Tibial nerve (tissue), 3 donors: ENCODE data around the gene PDE1A.

Source experiments
- POLR2A ChIP-seq, 2 donors: fragments of 450-650 bp; IDR thresholded peaks; one replicate each; pipeline ENCODE4 v1.6.1; 2017; ENCODE audit warnings: antibody characterized with exemption in 2 of 2, mild to moderate bottlenecking in 2 of 2, moderate library complexity in 2 of 2
- TF ChIP-seq, protein P1 (sequence below), 5 experiments: fragments of 200-600 bp in 3 of 5; fragments of 450-650 bp in 2 of 5; sonication (generic) in 3 of 5; IDR thresholded peaks; one replicate each; pipeline ENCODE4 v1.5.1; 2016 to 2019; ENCODE audit warnings: antibody characterized with exemption in 5 of 5, mild to moderate bottlenecking in 3 of 5, moderate library complexity in 2 of 5

DNA sequence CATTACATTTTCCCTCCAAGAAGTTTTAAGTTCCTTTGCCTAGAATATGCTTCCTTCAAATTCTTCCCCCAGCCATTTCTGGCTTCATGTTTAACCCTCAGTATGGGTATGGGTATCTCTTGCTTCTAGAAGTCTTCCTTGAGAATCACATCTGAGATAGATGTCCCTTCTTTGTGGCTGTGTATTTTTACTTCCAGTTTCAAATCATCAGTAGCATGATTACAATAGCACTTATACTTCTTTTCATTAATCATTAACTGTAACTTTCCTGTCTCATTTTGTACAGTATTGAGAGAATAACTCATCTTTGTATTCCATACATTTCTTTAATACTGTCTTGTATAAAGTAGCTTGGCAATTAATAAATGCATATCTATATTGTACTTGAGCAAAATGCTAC is 17.3 kb upstream of the PDE1A start:
- TF ChIP-seq, protein P1, sequence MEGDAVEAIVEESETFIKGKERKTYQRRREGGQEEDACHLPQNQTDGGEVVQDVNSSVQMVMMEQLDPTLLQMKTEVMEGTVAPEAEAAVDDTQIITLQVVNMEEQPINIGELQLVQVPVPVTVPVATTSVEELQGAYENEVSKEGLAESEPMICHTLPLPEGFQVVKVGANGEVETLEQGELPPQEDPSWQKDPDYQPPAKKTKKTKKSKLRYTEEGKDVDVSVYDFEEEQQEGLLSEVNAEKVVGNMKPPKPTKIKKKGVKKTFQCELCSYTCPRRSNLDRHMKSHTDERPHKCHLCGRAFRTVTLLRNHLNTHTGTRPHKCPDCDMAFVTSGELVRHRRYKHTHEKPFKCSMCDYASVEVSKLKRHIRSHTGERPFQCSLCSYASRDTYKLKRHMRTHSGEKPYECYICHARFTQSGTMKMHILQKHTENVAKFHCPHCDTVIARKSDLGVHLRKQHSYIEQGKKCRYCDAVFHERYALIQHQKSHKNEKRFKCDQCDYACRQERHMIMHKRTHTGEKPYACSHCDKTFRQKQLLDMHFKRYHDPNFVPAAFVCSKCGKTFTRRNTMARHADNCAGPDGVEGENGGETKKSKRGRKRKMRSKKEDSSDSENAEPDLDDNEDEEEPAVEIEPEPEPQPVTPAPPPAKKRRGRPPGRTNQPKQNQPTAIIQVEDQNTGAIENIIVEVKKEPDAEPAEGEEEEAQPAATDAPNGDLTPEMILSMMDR (IDR thresholded peaks at IDR 0.05), result no peak
- no peak for TF ChIP-seq POLR2A (IDR thresholded peaks at IDR 0.05)
